NCI-H1417 (cell line): ENCODE data around the gene PSAPL1.

ENCODE experiments used
- DNase-seq, 3 experiments: peaks; one replicate each; lab custom pipeline; 2025; lab: John Stamatoyannopoulos, UW

The PSAPL1 gene

GRCh38 chr4:7382634-7383014 lies 52.1 kb downstream of the PSAPL1 start:
- no peak for DNase-seq

- DNase-seq, result no peak
These were observed 52.7 kb downstream of the PSAPL1 start for GRCh38 chr4:7381890-7382633.

GRCh38 chr4:7381221-7381889 lies 53.4 kb downstream of the PSAPL1 start:
- no peak for DNase-seq
